HCT116 (cell line): ENCODE results near the gene ZFP92. TPM values are rescaled to one million over a fixed set of nuclear protein-coding genes. Genes with fewer than 3 reads are reported as not detected.

Experiments used
- ATAC-seq: fragments of 200-7000 bp; cut with Tn5 transposase; 2 replicates; pipeline ENCODE4 v1.9.1; 2020; ENCODE audit warnings: mild to moderate bottlenecking, moderate library complexity
- BruUV-seq: library from RNA; stranded (reverse); fragments of 400-500 nt; replicated peaks from 2 replicates; lab custom pipeline; 2021; lab: Mats Ljungman, UMichigan
- CTCF ChIA-PET: fragments of 300-600 bp; sonication (Branson Sonifier 250); formaldehyde crosslinking; loops from one replicate; lab custom pipeline; 2021; ENCODE audit warnings: antibody characterized with exemption; lab: Charles Lee
- POLR2A ChIA-PET: fragments of 300-600, 350-600 bp; sonication (Branson Sonifier 250); formaldehyde crosslinking; loops from one replicate; lab custom pipeline; 2021; ENCODE audit warnings: antibody characterized with exemption; lab: Charles Lee
- RAD21 ChIA-PET, 2 experiments: fragments of 300-600 bp; sonication (Branson Sonifier 250); formaldehyde crosslinking; loops; one replicate each; lab custom pipeline; 2023; ENCODE audit warnings: low total read pairs in 2 of 2; ENCODE audit not compliant: uncharacterized antibody in 2 of 2, unreplicated experiment in 2 of 2, low non-redundant PET in 1 of 2; lab: Charles Lee
- DNase-seq: peaks from one replicate; pipeline ENCODE4 v3.0.0-alpha.2; 2010; ENCODE audit warnings: low read depth, low spot score
- H2AFZ ChIP-seq: fragments of 200-600 bp; shearing (Covaris generic), sonication (generic); 2 replicates; pipeline ENCODE4 v1.6.1; 2017; ENCODE audit warnings: low read depth, mixed run types, mixed read lengths, antibody characterized with exemption, low read length; ENCODE audit not compliant: poor library complexity, severe bottlenecking
- H3K27ac ChIP-seq: 2 replicates; pipeline ENCODE4 v1.5.1; 2012; ENCODE audit warnings: low read depth, low read length
- H3K27me3 ChIP-seq: fragments of 200-600 bp; sonication (generic); 2 replicates; pipeline ENCODE4 v1.6.1; 2016; ENCODE audit warnings: mixed run types, low read length, mixed read lengths; ENCODE audit not compliant: insufficient read depth
- H3K36me3 ChIP-seq, 2 experiments: fragments of 200-500 bp in 1 of 2; fragments of 200-600 bp in 1 of 2; sonication (Bioruptor generic) in 1 of 2; sonication (generic) in 1 of 2; 2 replicates each; pipeline versions ENCODE4 v1.5.1 to v1.6.1; 2014 to 2016; ENCODE audit warnings: low read length in 2 of 2, inconsistent platforms in 1 of 2, mixed read lengths in 1 of 2, mixed run types in 1 of 2; ENCODE audit not compliant: insufficient read depth in 2 of 2, control insufficient read depth in 1 of 2
- H3K4me1 ChIP-seq, 2 experiments: fragments of 200-600 bp in 1 of 2; sonication (generic) in 1 of 2; 2 replicates each; pipeline versions ENCODE4 v1.5.1 to v1.6.1; 2012 to 2017; ENCODE audit warnings: low read length in 2 of 2, inconsistent platforms in 1 of 2, mild to moderate bottlenecking in 1 of 2, mixed read lengths in 1 of 2, mixed run types in 1 of 2, moderate library complexity in 1 of 2; ENCODE audit not compliant: insufficient read depth in 2 of 2, control insufficient read depth in 1 of 2
- H3K4me2 ChIP-seq: fragments of 200-600 bp; sonication (generic); 2 replicates; pipeline ENCODE4 v1.6.1; 2017; ENCODE audit warnings: mixed run types, low read length, mixed read lengths
- H3K4me3 ChIP-seq, 2 experiments: fragments of 200-600 bp in 1 of 2; sonication (generic) in 1 of 2; replicated peaks in 1 of 2; 2 replicates each; pipeline ENCODE4 v1.5.1; 2011 to 2016; ENCODE audit warnings: low read length in 2 of 2, control low read depth in 1 of 2, low read depth in 1 of 2, mild to moderate bottlenecking in 1 of 2, mixed read lengths in 1 of 2, mixed run types in 1 of 2
- H3K79me2 ChIP-seq: fragments of 200-600 bp; sonication (generic); 2 replicates; pipeline ENCODE4 v1.6.1; 2017; ENCODE audit warnings: mild to moderate bottlenecking, mixed run types, low read length, moderate library complexity, mixed read lengths; ENCODE audit not compliant: insufficient read depth
- H3K9ac ChIP-seq: fragments of 200-600 bp; sonication (generic); 2 replicates; pipeline ENCODE4 v1.6.1; 2016; ENCODE audit warnings: low read length, mixed read lengths
- H3K9me2 ChIP-seq: fragments of 200-600 bp; sonication (generic), shearing (Covaris generic); 2 replicates; pipeline ENCODE4 v1.6.1; 2017; ENCODE audit warnings: mixed run types, mild to moderate bottlenecking, moderate library complexity; ENCODE audit not compliant: insufficient read depth
- H3K9me3 ChIP-seq, 2 experiments: fragments of 200-500 bp in 1 of 2; fragments of 200-600 bp in 1 of 2; sonication (Bioruptor generic) in 1 of 2; sonication (generic) in 1 of 2; 2 replicates each; pipeline ENCODE4 v1.6.1; 2014 to 2017; ENCODE audit warnings: low read length in 2 of 2, mixed read lengths in 2 of 2, inconsistent platforms in 1 of 2, low read depth in 1 of 2, mild to moderate bottlenecking in 1 of 2, mixed run types in 1 of 2, moderate library complexity in 1 of 2; ENCODE audit not compliant: control insufficient read depth in 1 of 2, insufficient read depth in 1 of 2
- H4K20me1 ChIP-seq: fragments of 200-600 bp; sonication (generic), shearing (Covaris generic); 2 replicates; pipeline ENCODE4 v1.6.1; 2017; ENCODE audit warnings: mixed run types, mild to moderate bottlenecking, moderate library complexity; ENCODE audit not compliant: insufficient read depth
- CBX3 ChIP-seq: IDR thresholded peaks from 2 replicates; pipeline ENCODE4 v1.6.1; 2012; ENCODE audit warnings: low read depth
- EGR1 ChIP-seq: IDR thresholded peaks from 2 replicates; pipeline ENCODE4 v1.6.1; 2012; ENCODE audit warnings: low read depth
- EZH2 ChIP-seq: fragments of 200-600 bp; sonication (generic); IDR thresholded peaks from 2 replicates; pipeline ENCODE4 v1.6.1; 2017; ENCODE audit warnings: antibody characterized with exemption, mixed run types
- EZH2phosphoT487 ChIP-seq: fragments of 200-600 bp; IDR thresholded peaks from 2 replicates; pipeline ENCODE4 v1.6.1; 2018; ENCODE audit warnings: antibody characterized with exemption, borderline replicate concordance
- FOSL1 ChIP-seq: IDR thresholded peaks from 2 replicates; pipeline ENCODE4 v1.6.1; 2012; ENCODE audit warnings: low read depth
- POLR2AphosphoS5 ChIP-seq: IDR thresholded peaks from 2 replicates; pipeline ENCODE4 v1.6.1; 2011; ENCODE audit warnings: mild to moderate bottlenecking, low read depth, low read length, moderate library complexity
- SIN3A ChIP-seq: IDR thresholded peaks from 2 replicates; pipeline ENCODE4 v1.6.1; 2012; ENCODE audit warnings: low read depth
- SP1 ChIP-seq: IDR thresholded peaks from 2 replicates; pipeline ENCODE4 v1.6.1; 2012; ENCODE audit warnings: low read depth
- SRF ChIP-seq: IDR thresholded peaks from 2 replicates; pipeline ENCODE4 v1.6.1; 2012; ENCODE audit warnings: low read depth
- TCF7L2 ChIP-seq: IDR thresholded peaks from 2 replicates; pipeline ENCODE4 v1.7.0; 2011; ENCODE audit warnings: borderline replicate concordance, inconsistent platforms; ENCODE audit not compliant: insufficient read depth, insufficient read length; ENCODE audit errors: extremely low read depth
- YY1 ChIP-seq: IDR thresholded peaks from 2 replicates; pipeline ENCODE4 v1.6.1; 2011; ENCODE audit warnings: low read length, low read depth, moderate library complexity, mild to moderate bottlenecking; ENCODE audit not compliant: insufficient replicate concordance; ENCODE audit errors: extremely low read depth
- intact Hi-C: fragments of 100-400 bp; cut with micrococcal nuclease; formaldehyde crosslinking; loops from 2 replicates; pipeline ENCODE4 v1.10.0; 2022
- total RNA-seq: library from RNA; stranded (reverse); gene quantifications from one replicate; pipeline ENCODE4 v1.2.1, GENCODE V29; 2021; ENCODE audit not compliant: unreplicated experiment
- TF ChIP-seq, protein P1 (sequence below): IDR thresholded peaks from 2 replicates; pipeline ENCODE4 v1.6.1; 2012
- TF ChIP-seq, protein P2 (sequence below), 3 experiments: fragments of 200-600 bp in 1 of 3; sonication (generic) in 1 of 3; IDR thresholded peaks in 2 of 3; conservative IDR thresholded peaks in 1 of 3; 2 replicates each; pipeline ENCODE4 v1.5.1; 2012 to 2017; ENCODE audit warnings: low read depth in 2 of 3, low read length in 2 of 3, antibody characterized with exemption in 1 of 3, borderline replicate concordance in 1 of 3, control low read depth in 1 of 3, mild to moderate bottlenecking in 1 of 3, mixed read lengths in 1 of 3, mixed run types in 1 of 3, moderate library complexity in 1 of 3; ENCODE audit not compliant: insufficient read depth in 1 of 3
- TF ChIP-seq, protein P3 (sequence below): IDR thresholded peaks from 2 replicates; pipeline ENCODE4 v1.6.1; 2012; ENCODE audit warnings: low read depth
- TF ChIP-seq, protein P4 (sequence below): IDR thresholded peaks from 2 replicates; pipeline ENCODE4 v1.6.1; 2011; ENCODE audit warnings: mild to moderate bottlenecking, low read length, moderate library complexity; ENCODE audit not compliant: insufficient replicate concordance; ENCODE audit errors: extremely low read depth
- TF ChIP-seq, protein P5 (sequence below): IDR thresholded peaks from 2 replicates; pipeline ENCODE4 v1.6.1; 2012

ZFP92 gene
- total RNA-seq, 1 experiment from 2014 or later, result not detected

DNA sequence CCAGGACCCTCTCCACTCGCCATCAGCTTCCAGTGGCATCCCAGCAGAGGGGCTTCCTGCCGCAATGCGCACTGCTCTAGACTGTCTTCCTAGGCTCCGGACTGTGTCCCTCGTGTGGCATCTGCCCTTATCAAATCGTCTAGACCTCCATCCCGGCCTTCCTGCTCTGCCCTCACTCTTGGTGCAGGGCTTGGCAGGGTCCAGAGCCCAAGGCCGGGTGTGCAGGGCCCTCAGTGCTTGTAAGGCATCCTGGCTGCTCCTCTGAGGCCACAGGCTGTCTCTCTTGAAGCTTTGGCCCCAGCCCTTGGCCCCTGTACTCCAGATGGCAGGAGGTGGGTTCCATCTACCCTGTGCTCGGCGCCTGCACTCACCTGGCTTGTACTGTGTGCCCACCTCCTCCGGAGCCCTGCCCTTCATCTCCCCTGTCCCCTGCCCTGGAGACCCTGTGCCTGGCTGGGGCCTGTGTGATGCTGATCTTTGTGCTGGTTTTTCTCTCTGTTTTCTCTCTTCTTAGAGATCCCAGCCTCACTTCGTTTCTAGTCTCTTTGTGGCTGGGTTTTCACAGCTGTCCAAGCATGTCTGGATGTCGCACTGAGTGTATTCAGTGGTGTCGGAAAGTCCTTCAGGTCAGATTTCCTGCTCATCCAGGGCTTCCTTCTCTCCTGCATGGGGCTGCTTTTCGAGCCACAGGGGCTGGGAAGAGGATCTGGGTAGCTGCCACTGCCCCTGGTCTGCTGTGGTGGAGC, 38.3 kb downstream of the ZFP92 start:
- TF ChIP-seq SIN3A (no peak), POLR2AphosphoS5 (no peak), EZH2phosphoT487 (no peak), SRF (no peak), FOSL1 (no peak), SP1 (no peak), EGR1 (no peak), EZH2 (no peak), TCF7L2 (no peak), YY1 (no peak), CBX3 (no peak)
- TF ChIP-seq, protein P1, sequence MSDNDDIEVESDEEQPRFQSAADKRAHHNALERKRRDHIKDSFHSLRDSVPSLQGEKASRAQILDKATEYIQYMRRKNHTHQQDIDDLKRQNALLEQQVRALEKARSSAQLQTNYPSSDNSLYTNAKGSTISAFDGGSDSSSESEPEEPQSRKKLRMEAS, result no peak
- TF ChIP-seq, protein P2, sequence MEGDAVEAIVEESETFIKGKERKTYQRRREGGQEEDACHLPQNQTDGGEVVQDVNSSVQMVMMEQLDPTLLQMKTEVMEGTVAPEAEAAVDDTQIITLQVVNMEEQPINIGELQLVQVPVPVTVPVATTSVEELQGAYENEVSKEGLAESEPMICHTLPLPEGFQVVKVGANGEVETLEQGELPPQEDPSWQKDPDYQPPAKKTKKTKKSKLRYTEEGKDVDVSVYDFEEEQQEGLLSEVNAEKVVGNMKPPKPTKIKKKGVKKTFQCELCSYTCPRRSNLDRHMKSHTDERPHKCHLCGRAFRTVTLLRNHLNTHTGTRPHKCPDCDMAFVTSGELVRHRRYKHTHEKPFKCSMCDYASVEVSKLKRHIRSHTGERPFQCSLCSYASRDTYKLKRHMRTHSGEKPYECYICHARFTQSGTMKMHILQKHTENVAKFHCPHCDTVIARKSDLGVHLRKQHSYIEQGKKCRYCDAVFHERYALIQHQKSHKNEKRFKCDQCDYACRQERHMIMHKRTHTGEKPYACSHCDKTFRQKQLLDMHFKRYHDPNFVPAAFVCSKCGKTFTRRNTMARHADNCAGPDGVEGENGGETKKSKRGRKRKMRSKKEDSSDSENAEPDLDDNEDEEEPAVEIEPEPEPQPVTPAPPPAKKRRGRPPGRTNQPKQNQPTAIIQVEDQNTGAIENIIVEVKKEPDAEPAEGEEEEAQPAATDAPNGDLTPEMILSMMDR (IDR thresholded peaks at IDR 0.05 in 2 of 3, conservative IDR thresholded peaks at IDR 0.05 in 1 of 3; ENCODE audit: borderline replicate concordance in 1 of 3, insufficient read depth in 1 of 3, low read depth in 2 of 3, low read length in 2 of 3), result no peak
- TF ChIP-seq, protein P3, sequence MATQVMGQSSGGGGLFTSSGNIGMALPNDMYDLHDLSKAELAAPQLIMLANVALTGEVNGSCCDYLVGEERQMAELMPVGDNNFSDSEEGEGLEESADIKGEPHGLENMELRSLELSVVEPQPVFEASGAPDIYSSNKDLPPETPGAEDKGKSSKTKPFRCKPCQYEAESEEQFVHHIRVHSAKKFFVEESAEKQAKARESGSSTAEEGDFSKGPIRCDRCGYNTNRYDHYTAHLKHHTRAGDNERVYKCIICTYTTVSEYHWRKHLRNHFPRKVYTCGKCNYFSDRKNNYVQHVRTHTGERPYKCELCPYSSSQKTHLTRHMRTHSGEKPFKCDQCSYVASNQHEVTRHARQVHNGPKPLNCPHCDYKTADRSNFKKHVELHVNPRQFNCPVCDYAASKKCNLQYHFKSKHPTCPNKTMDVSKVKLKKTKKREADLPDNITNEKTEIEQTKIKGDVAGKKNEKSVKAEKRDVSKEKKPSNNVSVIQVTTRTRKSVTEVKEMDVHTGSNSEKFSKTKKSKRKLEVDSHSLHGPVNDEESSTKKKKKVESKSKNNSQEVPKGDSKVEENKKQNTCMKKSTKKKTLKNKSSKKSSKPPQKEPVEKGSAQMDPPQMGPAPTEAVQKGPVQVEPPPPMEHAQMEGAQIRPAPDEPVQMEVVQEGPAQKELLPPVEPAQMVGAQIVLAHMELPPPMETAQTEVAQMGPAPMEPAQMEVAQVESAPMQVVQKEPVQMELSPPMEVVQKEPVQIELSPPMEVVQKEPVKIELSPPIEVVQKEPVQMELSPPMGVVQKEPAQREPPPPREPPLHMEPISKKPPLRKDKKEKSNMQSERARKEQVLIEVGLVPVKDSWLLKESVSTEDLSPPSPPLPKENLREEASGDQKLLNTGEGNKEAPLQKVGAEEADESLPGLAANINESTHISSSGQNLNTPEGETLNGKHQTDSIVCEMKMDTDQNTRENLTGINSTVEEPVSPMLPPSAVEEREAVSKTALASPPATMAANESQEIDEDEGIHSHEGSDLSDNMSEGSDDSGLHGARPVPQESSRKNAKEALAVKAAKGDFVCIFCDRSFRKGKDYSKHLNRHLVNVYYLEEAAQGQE, result no peak
- TF ChIP-seq, protein P4, sequence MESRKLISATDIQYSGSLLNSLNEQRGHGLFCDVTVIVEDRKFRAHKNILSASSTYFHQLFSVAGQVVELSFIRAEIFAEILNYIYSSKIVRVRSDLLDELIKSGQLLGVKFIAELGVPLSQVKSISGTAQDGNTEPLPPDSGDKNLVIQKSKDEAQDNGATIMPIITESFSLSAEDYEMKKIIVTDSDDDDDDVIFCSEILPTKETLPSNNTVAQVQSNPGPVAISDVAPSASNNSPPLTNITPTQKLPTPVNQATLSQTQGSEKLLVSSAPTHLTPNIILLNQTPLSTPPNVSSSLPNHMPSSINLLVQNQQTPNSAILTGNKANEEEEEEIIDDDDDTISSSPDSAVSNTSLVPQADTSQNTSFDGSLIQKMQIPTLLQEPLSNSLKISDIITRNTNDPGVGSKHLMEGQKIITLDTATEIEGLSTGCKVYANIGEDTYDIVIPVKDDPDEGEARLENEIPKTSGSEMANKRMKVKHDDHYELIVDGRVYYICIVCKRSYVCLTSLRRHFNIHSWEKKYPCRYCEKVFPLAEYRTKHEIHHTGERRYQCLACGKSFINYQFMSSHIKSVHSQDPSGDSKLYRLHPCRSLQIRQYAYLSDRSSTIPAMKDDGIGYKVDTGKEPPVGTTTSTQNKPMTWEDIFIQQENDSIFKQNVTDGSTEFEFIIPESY, result no peak
- TF ChIP-seq, protein P5, sequence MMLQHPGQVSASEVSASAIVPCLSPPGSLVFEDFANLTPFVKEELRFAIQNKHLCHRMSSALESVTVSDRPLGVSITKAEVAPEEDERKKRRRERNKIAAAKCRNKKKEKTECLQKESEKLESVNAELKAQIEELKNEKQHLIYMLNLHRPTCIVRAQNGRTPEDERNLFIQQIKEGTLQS, result no peak
- Histone ChIP-seq H3K4me1 (no peaks in the 10 kb centered on the region), H2AFZ (no peak overlapping the region), H3K36me3 (no peaks in the 10 kb centered on the region), H3K9ac (no peak overlapping the region), H3K27me3 (no peaks in the 10 kb centered on the region), H3K4me2 (no peak overlapping the region), H3K9me3 (no peaks in the 10 kb centered on the region), H3K79me2 (no peaks in the 10 kb centered on the region), H3K9me2 (no peaks in the 10 kb centered on the region), H3K27ac (no peak overlapping the region), H4K20me1 (no peaks in the 10 kb centered on the region), H3K4me3 (no peak overlapping the region)
- CTCF ChIA-PET, result no interaction called here
- RAD21 ChIA-PET, result no interaction called here
- BruUV-seq, result no TSS peak
- intact Hi-C loops, result no loop called here
- no peak for ATAC-seq
- POLR2A ChIA-PET, result no interaction called here
- DNase-seq, result no peak
